Activated T-helper 1 cell treated with Interleukin-2 at 50 U/mL for 16 hours (primary cell): Measurements from ENCODE around the gene DNAH11.
A peak's percentile ranks its signal among the peaks of the same experiment; 100 is the strongest.
"Not testable (repeated sequence)": the region's sequence is repeated elsewhere in the genome, so short reads cannot be mapped to it uniquely, and the experiment has no call there.

ENCODE experiments used
- DNase-seq: peaks from one replicate; pipeline ENCODE4 v3.0.0-alpha.2; 2020; ENCODE audit warnings: low read depth

DNAH11 gene

GRCh38 chr7:21927693-21928092 lies 384.9 kb downstream of the DNAH11 start:
- no peak for DNase-seq

- DNase-seq = not testable (repeated sequence)
Observed at GRCh38 chr7:21933293-21933692, 390.5 kb downstream of the DNAH11 start.

GRCh38 chr7:21934808-21935207 lies 392.0 kb downstream of the DNAH11 start:
- DNase-seq = no peak

GRCh38 chr7:21938463-21938862 lies 395.6 kb downstream of the DNAH11 start:
- DNase-seq = no peak

GRCh38 chr7:21939136-21939857 lies 396.5 kb downstream of the DNAH11 start:
- DNase-seq = no peak

GRCh38 chr7:21939858-21940372 lies 397.1 kb downstream of the DNAH11 start:
- DNase-seq = no peak

GRCh38 chr7:21941611-21942141 lies 398.8 kb downstream of the DNAH11 start:
- DNase-seq = no peak

- DNase-seq = no peak
Observed at GRCh38 chr7:21942955-21943354, 400.1 kb downstream of the DNAH11 start.

- DNase-seq = no peak
Observed at GRCh38 chr7:21943436-21943835, 400.6 kb downstream of the DNAH11 start.

GRCh38 chr7:21944616-21945453 lies 402.0 kb downstream of the DNAH11 start:
- DNase-seq = peak; percentile 12

GRCh38 chr7:21945454-21946221 lies 402.8 kb downstream of the DNAH11 start, which contains the start of gene CDCA7L:
TSS of gene CDCA7L (minus strand) at chr7:21945899. CDS start at chr7:21945804, 95 bp downstream.
- DNase-seq = peak; percentile 23

GRCh38 chr7:21946222-21946709 lies 403.4 kb downstream of the DNAH11 start:
- no peak for DNase-seq

GRCh38 chr7:21947056-21947455 lies 404.2 kb downstream of the DNAH11 start:
- no peak for DNase-seq

- no peak for DNase-seq
Observed at GRCh38 chr7:21947946-21948345, 405.1 kb downstream of the DNAH11 start.

- DNase-seq = no peak
Observed at GRCh38 chr7:21948364-21948763, 405.5 kb downstream of the DNAH11 start.

GRCh38 chr7:21948887-21949540 lies 406.2 kb downstream of the DNAH11 start:
- no peak for DNase-seq
